WTC11 (cell line): ENCODE results near the gene DOHH. TPM values are rescaled to one million over a fixed set of nuclear protein-coding genes. Genes with fewer than 3 reads are reported as not detected.
A peak's percentile ranks its signal among the peaks of the same experiment; 100 is the strongest.
"Not testable (repeated sequence)": the region's sequence is repeated elsewhere in the genome, so short reads cannot be mapped to it uniquely, and the experiment has no call there.

ENCODE experiments used
- ATAC-seq: fragments of 200-7000 bp; cut with Tn5 transposase; 2 replicates; pipeline ENCODE4 v1.10.0; 2021; ENCODE audit warnings: mild to moderate bottlenecking, moderate library complexity
- CTCF ChIA-PET: fragments of 300-600 bp; sonication (Branson Sonifier 250); formaldehyde crosslinking; loops from one replicate; lab custom pipeline; 2021; ENCODE audit warnings: antibody characterized with exemption; lab: Charles Lee
- POLR2A ChIA-PET: fragments of 350-600 bp; sonication (Branson Sonifier 250); formaldehyde crosslinking; loops from one replicate; lab custom pipeline; 2021; ENCODE audit warnings: antibody characterized with exemption; lab: Charles Lee
- DNase-seq: peaks from one replicate; pipeline ENCODE4 v3.0.0; 2021; ENCODE audit warnings: low spot score
- H3K27ac Mint-ChIP-seq: 2 replicates; pipeline ENCODE4 v1.8.0; 2021; ENCODE audit warnings: mixed read lengths
- H3K27me3 Mint-ChIP-seq: 2 replicates; pipeline ENCODE4 v1.8.0; 2021; ENCODE audit warnings: low read depth, mild to moderate bottlenecking, moderate library complexity, mixed read lengths
- H3K36me3 Mint-ChIP-seq: 2 replicates; pipeline ENCODE4 v1.8.0; 2021; ENCODE audit warnings: mixed read lengths
- H3K4me1 Mint-ChIP-seq: 2 replicates; pipeline ENCODE4 v1.8.0; 2022; ENCODE audit warnings: mixed read lengths
- H3K4me3 Mint-ChIP-seq: 2 replicates; pipeline ENCODE4 v1.8.0; 2021; ENCODE audit warnings: mild to moderate bottlenecking, moderate library complexity, mixed read lengths
- H3K9me3 Mint-ChIP-seq: 2 replicates; pipeline ENCODE4 v1.8.0; 2021; ENCODE audit warnings: mixed read lengths
- CBFB ChIP-seq: sonication (generic); formaldehyde crosslinking; IDR thresholded peaks from 2 replicates; pipeline ENCODE4 v1.8.1; 2022; ENCODE audit warnings: mild to moderate bottlenecking, low read depth, missing genetic modification reagents
- CREM ChIP-seq: sonication (generic); formaldehyde crosslinking; IDR thresholded peaks from 2 replicates; pipeline ENCODE4 v1.8.1; 2022; ENCODE audit warnings: mild to moderate bottlenecking, missing genetic modification reagents, moderate library complexity
- EMX1 ChIP-seq: fragments of 250-450 bp; sonication (Bioruptor Pico); IDR thresholded peaks from 2 replicates; pipeline ENCODE4 v1.8.0; 2021; ENCODE audit warnings: mild to moderate bottlenecking
- FOXK1 ChIP-seq: sonication (generic); formaldehyde crosslinking; IDR thresholded peaks from 2 replicates; pipeline ENCODE4 v1.8.0; 2022; ENCODE audit warnings: mild to moderate bottlenecking, moderate library complexity, missing genetic modification reagents
- GABPB1 ChIP-seq: sonication (generic); formaldehyde crosslinking; IDR thresholded peaks from 2 replicates; pipeline ENCODE4 v1.8.1; 2023; ENCODE audit warnings: mild to moderate bottlenecking, missing genetic modification reagents
- GRHL2 ChIP-seq: fragments of 250-450 bp; sonication (Bioruptor Pico); IDR thresholded peaks from 2 replicates; pipeline ENCODE4 v1.8.0; 2022; ENCODE audit warnings: mild to moderate bottlenecking, moderate library complexity; ENCODE audit not compliant: insufficient replicate concordance, severe bottlenecking
- GTF2I ChIP-seq: fragments of 250-450 bp; sonication (Bioruptor Pico); conservative IDR thresholded peaks from 2 replicates; pipeline ENCODE4 v1.4.0; 2021; ENCODE audit warnings: mild to moderate bottlenecking
- IRF1 ChIP-seq: sonication (generic); formaldehyde crosslinking; IDR thresholded peaks from 2 replicates; pipeline ENCODE4 v1.8.0; 2023; ENCODE audit warnings: missing genetic modification reagents
- JAZF1 ChIP-seq: fragments of 250-450 bp; sonication (Bioruptor Pico); IDR thresholded peaks from 2 replicates; pipeline ENCODE4 v1.9.0; 2021; ENCODE audit warnings: moderate library complexity, mild to moderate bottlenecking, inconsistent platforms
- NFATC4 ChIP-seq: fragments of 250-450 bp; sonication (Bioruptor Pico); IDR thresholded peaks from 2 replicates; pipeline ENCODE4 v1.9.0; 2021; ENCODE audit warnings: mild to moderate bottlenecking
- SMAD3 ChIP-seq: sonication (generic); formaldehyde crosslinking; IDR thresholded peaks from 2 replicates; pipeline ENCODE4 v1.8.0; 2022; ENCODE audit warnings: missing genetic modification reagents, mild to moderate bottlenecking, borderline replicate concordance
- SP1 ChIP-seq: sonication (generic); formaldehyde crosslinking; conservative IDR thresholded peaks from 2 replicates; pipeline ENCODE4 v1.8.1; 2022; ENCODE audit warnings: missing genetic modification reagents
- ZNF121 ChIP-seq: sonication (generic); formaldehyde crosslinking; IDR thresholded peaks from 2 replicates; pipeline ENCODE4 v1.8.0; 2023; ENCODE audit warnings: missing genetic modification reagents
- total RNA-seq: library from RNA; stranded (reverse); gene quantifications from 3 replicates; pipeline ENCODE4 v1.2.3, GENCODE V29; 2021
- TF ChIP-seq, protein P1 (sequence below): fragments of 250-450 bp; sonication (Bioruptor Pico); IDR thresholded peaks from 2 replicates; pipeline ENCODE4 v1.9.0; 2021; ENCODE audit warnings: moderate library complexity, mild to moderate bottlenecking, inconsistent platforms, borderline replicate concordance
- TF ChIP-seq, protein P2 (sequence below): sonication (generic); formaldehyde crosslinking; conservative IDR thresholded peaks from 2 replicates; pipeline ENCODE4 v1.8.1; 2023; ENCODE audit warnings: mild to moderate bottlenecking, low read depth, missing genetic modification reagents, moderate library complexity
- TF ChIP-seq, protein P3 (sequence below): sonication (generic); formaldehyde crosslinking; IDR thresholded peaks from 2 replicates; pipeline ENCODE4 v1.8.1; 2023; ENCODE audit warnings: mild to moderate bottlenecking, missing genetic modification reagents
- TF ChIP-seq, protein P4 (sequence below): sonication (generic); formaldehyde crosslinking; IDR thresholded peaks from 2 replicates; pipeline ENCODE4 v1.8.1; 2023; ENCODE audit warnings: mild to moderate bottlenecking, missing genetic modification reagents, borderline replicate concordance

DOHH gene
- total RNA-seq, 1 experiment from 2014 or later: 22.2 TPM

- Mint-ChIP-seq H3K4me3 (no peak overlapping the region), H3K36me3 (no peaks in the 10 kb centered on the region), H3K27ac (no peak overlapping the region), H3K4me1 (peaks cover 11% of the 10 kb centered on the region), H3K27me3 (no peaks in the 10 kb centered on the region), H3K9me3 (no peaks in the 10 kb centered on the region)
- ChIA-PET CTCF (interaction anchor here (1.7 kb wide), 1 partner anchor 144 kb away, joined by 3 read pairs; no protein-coding TSS in a partner anchor), POLR2A (no interaction called here)
- no peak for DNase-seq
- no peak for TF ChIP-seq EMX1 (CRISPR knock-in tag)
- TF ChIP-seq, protein P1, sequence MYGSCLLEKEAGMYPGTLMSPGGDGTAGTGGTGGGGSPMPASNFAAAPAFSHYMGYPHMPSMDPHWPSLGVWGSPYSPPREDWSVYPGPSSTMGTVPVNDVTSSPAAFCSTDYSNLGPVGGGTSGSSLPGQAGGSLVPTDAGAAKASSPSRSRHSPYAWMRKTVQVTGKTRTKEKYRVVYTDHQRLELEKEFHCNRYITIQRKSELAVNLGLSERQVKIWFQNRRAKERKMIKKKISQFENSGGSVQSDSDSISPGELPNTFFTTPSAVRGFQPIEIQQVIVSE (CRISPR knock-in tag): no peak
- TF ChIP-seq GRHL2 (CRISPR knock-in tag): no peak
- no peak for TF ChIP-seq JAZF1 (CRISPR knock-in tag)
- TF ChIP-seq, protein P2, sequence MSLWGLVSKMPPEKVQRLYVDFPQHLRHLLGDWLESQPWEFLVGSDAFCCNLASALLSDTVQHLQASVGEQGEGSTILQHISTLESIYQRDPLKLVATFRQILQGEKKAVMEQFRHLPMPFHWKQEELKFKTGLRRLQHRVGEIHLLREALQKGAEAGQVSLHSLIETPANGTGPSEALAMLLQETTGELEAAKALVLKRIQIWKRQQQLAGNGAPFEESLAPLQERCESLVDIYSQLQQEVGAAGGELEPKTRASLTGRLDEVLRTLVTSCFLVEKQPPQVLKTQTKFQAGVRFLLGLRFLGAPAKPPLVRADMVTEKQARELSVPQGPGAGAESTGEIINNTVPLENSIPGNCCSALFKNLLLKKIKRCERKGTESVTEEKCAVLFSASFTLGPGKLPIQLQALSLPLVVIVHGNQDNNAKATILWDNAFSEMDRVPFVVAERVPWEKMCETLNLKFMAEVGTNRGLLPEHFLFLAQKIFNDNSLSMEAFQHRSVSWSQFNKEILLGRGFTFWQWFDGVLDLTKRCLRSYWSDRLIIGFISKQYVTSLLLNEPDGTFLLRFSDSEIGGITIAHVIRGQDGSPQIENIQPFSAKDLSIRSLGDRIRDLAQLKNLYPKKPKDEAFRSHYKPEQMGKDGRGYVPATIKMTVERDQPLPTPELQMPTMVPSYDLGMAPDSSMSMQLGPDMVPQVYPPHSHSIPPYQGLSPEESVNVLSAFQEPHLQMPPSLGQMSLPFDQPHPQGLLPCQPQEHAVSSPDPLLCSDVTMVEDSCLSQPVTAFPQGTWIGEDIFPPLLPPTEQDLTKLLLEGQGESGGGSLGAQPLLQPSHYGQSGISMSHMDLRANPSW (CRISPR knock-in tag): no peak
- TF ChIP-seq SMAD3 (CRISPR knock-in tag): no peak
- TF ChIP-seq CBFB (CRISPR knock-in tag): no peak
- TF ChIP-seq NFATC4 (CRISPR knock-in tag): no peak
- TF ChIP-seq, protein P3, sequence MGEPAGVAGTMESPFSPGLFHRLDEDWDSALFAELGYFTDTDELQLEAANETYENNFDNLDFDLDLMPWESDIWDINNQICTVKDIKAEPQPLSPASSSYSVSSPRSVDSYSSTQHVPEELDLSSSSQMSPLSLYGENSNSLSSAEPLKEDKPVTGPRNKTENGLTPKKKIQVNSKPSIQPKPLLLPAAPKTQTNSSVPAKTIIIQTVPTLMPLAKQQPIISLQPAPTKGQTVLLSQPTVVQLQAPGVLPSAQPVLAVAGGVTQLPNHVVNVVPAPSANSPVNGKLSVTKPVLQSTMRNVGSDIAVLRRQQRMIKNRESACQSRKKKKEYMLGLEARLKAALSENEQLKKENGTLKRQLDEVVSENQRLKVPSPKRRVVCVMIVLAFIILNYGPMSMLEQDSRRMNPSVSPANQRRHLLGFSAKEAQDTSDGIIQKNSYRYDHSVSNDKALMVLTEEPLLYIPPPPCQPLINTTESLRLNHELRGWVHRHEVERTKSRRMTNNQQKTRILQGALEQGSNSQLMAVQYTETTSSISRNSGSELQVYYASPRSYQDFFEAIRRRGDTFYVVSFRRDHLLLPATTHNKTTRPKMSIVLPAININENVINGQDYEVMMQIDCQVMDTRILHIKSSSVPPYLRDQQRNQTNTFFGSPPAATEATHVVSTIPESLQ (CRISPR knock-in tag): no peak
- no peak for ATAC-seq
These were observed 51.7 kb downstream of the DOHH start for GRCh38 chr19:3448616-3449334.

GRCh38 chr19:3446657-3447056 lies 53.8 kb downstream of the DOHH start:
- H3K9me3 Mint-ChIP-seq, H3K36me3 Mint-ChIP-seq, H3K27ac Mint-ChIP-seq, DNase-seq, H3K4me3 Mint-ChIP-seq, POLR2A ChIA-PET, ATAC-seq, H3K27me3 Mint-ChIP-seq: not testable (repeated sequence)
- CTCF ChIA-PET: interaction anchor here (1.1 to 2.8 kb wide), 3 partner anchors 17 to 119 kb away, joined by 3 to 11 read pairs (median 7); no protein-coding TSS in a partner anchor
- 0 out of 2 replicates have a peak, but pooled peaks have one; percentile 33 for TF ChIP-seq ZNF121 (CRISPR knock-in tag)
- peaks cover 12% of the 10 kb centered on the region for H3K4me1 Mint-ChIP-seq

GRCh38 chr19:3444695-3445234 lies 55.7 kb downstream of the DOHH start:
- no peak for DNase-seq
- H3K27me3 Mint-ChIP-seq: no peaks in the 10 kb centered on the region
- POLR2A ChIA-PET: interaction anchor here (1.3 kb wide), 1 partner anchor 112 kb away, joined by 3 read pairs; no protein-coding TSS in a partner anchor
- TF ChIP-seq, protein P4, sequence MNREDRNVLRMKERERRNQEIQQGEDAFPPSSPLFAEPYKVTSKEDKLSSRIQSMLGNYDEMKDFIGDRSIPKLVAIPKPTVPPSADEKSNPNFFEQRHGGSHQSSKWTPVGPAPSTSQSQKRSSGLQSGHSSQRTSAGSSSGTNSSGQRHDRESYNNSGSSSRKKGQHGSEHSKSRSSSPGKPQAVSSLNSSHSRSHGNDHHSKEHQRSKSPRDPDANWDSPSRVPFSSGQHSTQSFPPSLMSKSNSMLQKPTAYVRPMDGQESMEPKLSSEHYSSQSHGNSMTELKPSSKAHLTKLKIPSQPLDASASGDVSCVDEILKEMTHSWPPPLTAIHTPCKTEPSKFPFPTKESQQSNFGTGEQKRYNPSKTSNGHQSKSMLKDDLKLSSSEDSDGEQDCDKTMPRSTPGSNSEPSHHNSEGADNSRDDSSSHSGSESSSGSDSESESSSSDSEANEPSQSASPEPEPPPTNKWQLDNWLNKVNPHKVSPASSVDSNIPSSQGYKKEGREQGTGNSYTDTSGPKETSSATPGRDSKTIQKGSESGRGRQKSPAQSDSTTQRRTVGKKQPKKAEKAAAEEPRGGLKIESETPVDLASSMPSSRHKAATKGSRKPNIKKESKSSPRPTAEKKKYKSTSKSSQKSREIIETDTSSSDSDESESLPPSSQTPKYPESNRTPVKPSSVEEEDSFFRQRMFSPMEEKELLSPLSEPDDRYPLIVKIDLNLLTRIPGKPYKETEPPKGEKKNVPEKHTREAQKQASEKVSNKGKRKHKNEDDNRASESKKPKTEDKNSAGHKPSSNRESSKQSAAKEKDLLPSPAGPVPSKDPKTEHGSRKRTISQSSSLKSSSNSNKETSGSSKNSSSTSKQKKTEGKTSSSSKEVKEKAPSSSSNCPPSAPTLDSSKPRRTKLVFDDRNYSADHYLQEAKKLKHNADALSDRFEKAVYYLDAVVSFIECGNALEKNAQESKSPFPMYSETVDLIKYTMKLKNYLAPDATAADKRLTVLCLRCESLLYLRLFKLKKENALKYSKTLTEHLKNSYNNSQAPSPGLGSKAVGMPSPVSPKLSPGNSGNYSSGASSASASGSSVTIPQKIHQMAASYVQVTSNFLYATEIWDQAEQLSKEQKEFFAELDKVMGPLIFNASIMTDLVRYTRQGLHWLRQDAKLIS: no peak
- TF ChIP-seq FOXK1 (CRISPR knock-in tag): no peak
- TF ChIP-seq GABPB1: no peak
- TF ChIP-seq GTF2I: no peak
- 0 out of 2 replicates have a peak, but pooled peaks have one; percentile 10 for TF ChIP-seq CBFB (CRISPR knock-in tag)
- TF ChIP-seq IRF1 (CRISPR knock-in tag): no peak
- no peak for TF ChIP-seq SP1 (CRISPR knock-in tag)
- no peak for TF ChIP-seq CREM
- TF ChIP-seq, all 79 proteins: peak for 1
- Mint-ChIP-seq H3K4me1 (peaks cover 12% of the 10 kb centered on the region), H3K4me3 (peak overlapping the region; percentile 34; the same call in 1 of the 2 replicates), H3K9me3 (no peaks in the 10 kb centered on the region), H3K27ac (no peak overlapping the region), H3K36me3 (no peaks in the 10 kb centered on the region)
- CTCF ChIA-PET: interaction anchor here (0.9 to 1.5 kb wide), 7 partner anchors 14 to 140 kb away, joined by 4 to 14 read pairs (median 5); no protein-coding TSS in a partner anchor
- ATAC-seq: no peak
